Neutrophil (primary cell): ENCODE results near the gene MND1.

ENCODE experiments used
- H3K27ac ChIP-seq: fragments of 200-600 bp; sonication (generic); 2 replicates; pipeline ENCODE4 v1.5.1; 2016; ENCODE audit warnings: mild to moderate bottlenecking, moderate library complexity
- H3K27me3 ChIP-seq: fragments of 200-600 bp; sonication (generic); 2 replicates; pipeline ENCODE4 v1.6.0; 2016; ENCODE audit warnings: mild to moderate bottlenecking
- H3K36me3 ChIP-seq: fragments of 200-600 bp; sonication (generic); 2 replicates; pipeline ENCODE4 v1.5.1; 2017
- H3K4me1 ChIP-seq, 2 experiments: fragments of 200-600 bp in 1 of 2; sonication (generic) in 1 of 2; 1 replicate in 1 of 2; 2 replicates in 1 of 2; pipeline versions ENCODE4 v1.5.1 to v1.6.1; 2013 to 2016; ENCODE audit warnings: low read depth in 1 of 2, low read length in 1 of 2, mild to moderate bottlenecking in 1 of 2, moderate library complexity in 1 of 2; ENCODE audit not compliant: control insufficient read depth in 1 of 2, insufficient read depth in 1 of 2
- H3K4me3 ChIP-seq, 2 experiments: fragments of 200-600 bp in 1 of 2; sonication (generic) in 1 of 2; 1 replicate in 1 of 2; 2 replicates in 1 of 2; pipeline ENCODE4 v1.5.1; 2013 to 2016; ENCODE audit warnings: low read depth in 1 of 2, low read length in 1 of 2, mild to moderate bottlenecking in 1 of 2, moderate library complexity in 1 of 2
- H3K9me3 ChIP-seq: fragments of 200-600 bp; sonication (generic); 2 replicates; pipeline ENCODE4 v1.5.1; 2016
- TF ChIP-seq, protein P1 (sequence below): fragments of 200-600 bp; sonication (generic); IDR thresholded peaks from 2 replicates; pipeline ENCODE4 v1.5.1; 2016; ENCODE audit warnings: antibody characterized with exemption

The MND1 gene

DNA sequence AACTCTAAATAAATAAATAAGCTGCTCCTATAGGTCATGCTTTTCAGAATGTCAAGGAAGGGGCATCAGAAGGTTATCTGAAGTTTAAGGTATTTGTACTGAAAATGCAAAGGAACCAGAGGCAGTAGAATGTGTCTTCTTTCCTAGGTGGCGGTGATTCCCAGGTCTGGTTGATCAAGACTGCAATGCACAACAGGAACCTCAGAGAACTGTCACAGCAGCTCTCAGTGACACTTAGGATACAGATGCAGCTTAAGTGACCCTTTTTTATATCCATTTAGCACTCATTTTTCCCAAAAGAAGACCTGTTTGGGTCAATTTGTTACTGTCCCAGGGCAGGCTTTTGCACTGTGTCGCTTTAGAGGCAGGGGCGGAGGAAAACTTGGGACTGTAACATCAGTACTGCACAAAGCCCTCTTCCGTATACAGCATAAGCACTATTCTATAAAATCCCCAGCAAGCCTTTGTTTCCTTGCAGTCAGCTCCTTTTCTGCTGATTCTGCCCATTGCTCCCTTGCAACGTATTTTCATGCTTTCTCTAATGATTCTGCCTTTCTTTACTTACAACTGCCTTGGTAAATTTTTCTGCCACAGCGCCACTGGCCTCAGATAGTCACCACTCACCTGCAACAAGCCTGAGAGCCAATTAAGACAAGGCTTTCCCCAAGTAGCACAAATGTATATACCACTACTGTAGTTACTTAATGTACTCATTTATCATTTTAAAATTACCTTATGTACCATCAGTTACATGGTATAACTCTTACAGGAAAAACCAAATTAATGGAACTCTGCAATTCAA is 1.5 kb upstream of the MND1 start:
- H3K4me3 ChIP-seq: no peak overlapping the region
- peaks cover 26% of the 10 kb centered on the region for H3K27me3 ChIP-seq
- H3K36me3 ChIP-seq: no peaks in the 10 kb centered on the region
- TF ChIP-seq, protein P1, sequence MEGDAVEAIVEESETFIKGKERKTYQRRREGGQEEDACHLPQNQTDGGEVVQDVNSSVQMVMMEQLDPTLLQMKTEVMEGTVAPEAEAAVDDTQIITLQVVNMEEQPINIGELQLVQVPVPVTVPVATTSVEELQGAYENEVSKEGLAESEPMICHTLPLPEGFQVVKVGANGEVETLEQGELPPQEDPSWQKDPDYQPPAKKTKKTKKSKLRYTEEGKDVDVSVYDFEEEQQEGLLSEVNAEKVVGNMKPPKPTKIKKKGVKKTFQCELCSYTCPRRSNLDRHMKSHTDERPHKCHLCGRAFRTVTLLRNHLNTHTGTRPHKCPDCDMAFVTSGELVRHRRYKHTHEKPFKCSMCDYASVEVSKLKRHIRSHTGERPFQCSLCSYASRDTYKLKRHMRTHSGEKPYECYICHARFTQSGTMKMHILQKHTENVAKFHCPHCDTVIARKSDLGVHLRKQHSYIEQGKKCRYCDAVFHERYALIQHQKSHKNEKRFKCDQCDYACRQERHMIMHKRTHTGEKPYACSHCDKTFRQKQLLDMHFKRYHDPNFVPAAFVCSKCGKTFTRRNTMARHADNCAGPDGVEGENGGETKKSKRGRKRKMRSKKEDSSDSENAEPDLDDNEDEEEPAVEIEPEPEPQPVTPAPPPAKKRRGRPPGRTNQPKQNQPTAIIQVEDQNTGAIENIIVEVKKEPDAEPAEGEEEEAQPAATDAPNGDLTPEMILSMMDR: no peak
- peaks cover 30 to 32% of the 10 kb centered on the region in 2 experiments for H3K4me1 ChIP-seq
- no peak overlapping the region for H3K27ac ChIP-seq
- H3K9me3 ChIP-seq: no peaks in the 10 kb centered on the region

DNA sequence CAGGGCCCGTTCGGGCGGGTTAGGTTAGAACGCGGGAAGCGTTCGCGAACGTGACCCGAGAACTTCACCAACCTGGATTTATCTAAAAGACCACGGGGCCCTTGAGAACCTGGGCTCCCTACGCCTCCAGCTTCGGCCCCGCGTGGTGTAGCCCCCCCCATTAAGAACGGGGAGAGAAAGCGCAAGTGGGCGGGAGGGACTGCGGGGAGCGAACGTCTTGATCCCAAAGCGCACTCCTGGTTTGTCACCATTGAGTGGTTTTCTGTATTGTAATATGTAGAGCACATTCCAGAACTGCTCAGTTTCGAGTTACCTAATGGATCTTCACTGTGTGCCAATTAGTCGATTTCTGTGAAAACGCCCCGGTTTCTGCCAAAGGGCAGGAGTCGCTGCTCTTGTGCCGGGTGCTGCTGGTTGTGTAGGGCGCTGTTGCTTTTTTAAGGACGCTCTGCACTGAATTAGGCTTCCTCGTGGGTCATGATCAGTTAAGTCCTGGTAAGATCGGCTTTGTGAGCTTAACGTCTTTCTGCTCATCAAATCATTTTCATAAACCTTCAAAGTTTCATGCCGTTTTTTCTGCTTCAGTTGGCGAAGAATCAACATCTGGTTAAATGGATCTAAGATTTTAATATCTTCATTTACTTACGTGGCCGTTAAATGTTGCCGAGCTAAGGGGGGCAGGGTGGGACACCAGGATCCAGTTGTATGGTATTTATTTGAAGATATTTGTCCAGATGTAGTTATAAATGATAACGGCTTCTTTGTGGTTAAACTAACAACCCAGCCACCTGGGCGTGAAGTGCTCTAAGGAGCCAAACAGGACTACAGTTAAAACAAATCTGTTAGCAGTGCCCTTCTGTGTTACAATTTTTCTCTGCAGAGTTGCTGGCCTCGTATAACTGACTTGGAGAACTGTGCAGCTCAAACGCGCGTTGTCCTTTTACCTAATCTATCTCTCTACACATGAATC is 809 bp downstream of the MND1 start:
- H3K27ac ChIP-seq: no peak overlapping the region
- peak overlapping the region; percentile 66 to 72 for H3K4me3 ChIP-seq
- no peaks in the 10 kb centered on the region for H3K9me3 ChIP-seq
- peaks cover 26% of the 10 kb centered on the region for H3K27me3 ChIP-seq
- H3K4me1 ChIP-seq: peaks cover 26 to 27% of the 10 kb centered on the region in 2 experiments
- TF ChIP-seq, protein P1: no peak
- H3K36me3 ChIP-seq: no peaks in the 10 kb centered on the region

DNA sequence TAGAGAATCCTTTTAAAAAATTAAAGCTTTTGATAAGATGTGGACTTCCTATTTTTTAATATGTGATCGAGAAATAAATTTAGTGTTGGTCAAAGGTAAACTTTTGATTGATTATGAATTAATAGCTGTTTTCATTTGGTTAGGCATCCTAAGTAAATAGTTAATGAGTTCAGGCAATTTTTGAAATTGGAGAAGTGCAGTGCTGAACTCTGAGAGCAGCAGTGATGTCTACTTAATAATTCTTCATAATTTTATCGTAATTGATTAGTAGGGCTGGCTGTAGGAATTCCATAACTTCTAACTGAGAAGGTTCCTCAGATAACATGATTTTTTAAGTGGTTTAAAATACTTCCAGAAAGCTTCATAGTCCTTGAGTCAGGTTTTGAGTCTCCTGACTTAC is 1.5 kb downstream of the MND1 start:
- TF ChIP-seq, protein P1: no peak
- Histone ChIP-seq H3K4me1 (peaks cover 26 to 27% of the 10 kb centered on the region in 2 experiments), H3K9me3 (no peaks in the 10 kb centered on the region), H3K4me3 (no peak overlapping the region), H3K27me3 (peaks cover 26% of the 10 kb centered on the region), H3K36me3 (no peaks in the 10 kb centered on the region), H3K27ac (no peak overlapping the region)

DNA sequence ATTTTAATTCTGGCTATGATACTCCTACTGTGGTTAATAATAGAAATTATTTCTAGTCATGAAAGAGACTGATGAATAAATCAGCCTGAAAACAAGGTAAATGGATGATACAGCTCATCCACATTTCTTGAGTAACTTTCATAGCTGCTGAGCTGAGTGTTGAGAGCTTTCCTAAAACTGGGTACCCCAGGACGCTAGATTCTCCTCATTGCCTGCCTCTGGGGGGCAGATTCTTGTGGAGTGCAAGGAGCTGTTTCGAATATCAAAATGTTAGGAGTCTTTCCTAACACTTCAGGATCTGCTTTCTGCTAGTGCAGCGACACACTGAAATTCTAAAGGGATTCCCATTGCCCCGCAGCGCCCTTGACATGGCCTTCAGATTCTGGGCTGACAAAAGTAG is 2.1 kb downstream of the MND1 start:
- TF ChIP-seq, protein P1: no peak
- H3K27ac ChIP-seq: no peak overlapping the region

DNA sequence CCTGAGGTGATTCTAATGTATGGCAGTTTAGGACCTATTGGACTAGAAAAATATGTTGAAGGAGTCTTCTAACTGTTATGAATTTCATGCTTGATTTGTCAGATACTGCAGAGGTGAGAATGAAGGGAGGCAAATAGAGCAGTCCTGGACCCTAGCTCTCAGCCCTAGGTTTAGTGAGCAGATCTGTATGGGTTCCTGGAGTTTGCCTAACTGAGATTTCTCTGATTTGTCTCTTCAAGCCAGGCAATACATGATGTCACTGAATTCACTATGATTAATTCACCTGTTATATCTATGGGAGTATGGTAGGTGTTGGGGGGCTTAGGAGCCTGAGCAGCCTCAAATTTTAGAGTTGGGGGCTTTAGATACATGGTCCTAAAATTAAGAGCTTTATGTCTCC is 2.6 kb downstream of the MND1 start:
- no peak overlapping the region for H3K27ac ChIP-seq
- peaks cover 26% of the 10 kb centered on the region for H3K27me3 ChIP-seq
- H3K9me3 ChIP-seq: no peaks in the 10 kb centered on the region
- no peak overlapping the region for H3K4me3 ChIP-seq
- H3K36me3 ChIP-seq: no peaks in the 10 kb centered on the region
- H3K4me1 ChIP-seq: peaks cover 16 to 19% of the 10 kb centered on the region in 2 experiments
- TF ChIP-seq, protein P1: no peak

More for the DNA sequence above, 2.1 kb downstream of the MND1 start:
- Histone ChIP-seq H3K9me3 (no peaks in the 10 kb centered on the region), H3K4me3 (no peak overlapping the region), H3K36me3 (no peaks in the 10 kb centered on the region), H3K4me1 (peaks cover 22 to 24% of the 10 kb centered on the region in 2 experiments), H3K27me3 (peaks cover 26% of the 10 kb centered on the region)
